ENCODE data around the gene NQO1.
A peak's percentile ranks its signal among the peaks of the same experiment; 100 is the strongest.

DNA sequence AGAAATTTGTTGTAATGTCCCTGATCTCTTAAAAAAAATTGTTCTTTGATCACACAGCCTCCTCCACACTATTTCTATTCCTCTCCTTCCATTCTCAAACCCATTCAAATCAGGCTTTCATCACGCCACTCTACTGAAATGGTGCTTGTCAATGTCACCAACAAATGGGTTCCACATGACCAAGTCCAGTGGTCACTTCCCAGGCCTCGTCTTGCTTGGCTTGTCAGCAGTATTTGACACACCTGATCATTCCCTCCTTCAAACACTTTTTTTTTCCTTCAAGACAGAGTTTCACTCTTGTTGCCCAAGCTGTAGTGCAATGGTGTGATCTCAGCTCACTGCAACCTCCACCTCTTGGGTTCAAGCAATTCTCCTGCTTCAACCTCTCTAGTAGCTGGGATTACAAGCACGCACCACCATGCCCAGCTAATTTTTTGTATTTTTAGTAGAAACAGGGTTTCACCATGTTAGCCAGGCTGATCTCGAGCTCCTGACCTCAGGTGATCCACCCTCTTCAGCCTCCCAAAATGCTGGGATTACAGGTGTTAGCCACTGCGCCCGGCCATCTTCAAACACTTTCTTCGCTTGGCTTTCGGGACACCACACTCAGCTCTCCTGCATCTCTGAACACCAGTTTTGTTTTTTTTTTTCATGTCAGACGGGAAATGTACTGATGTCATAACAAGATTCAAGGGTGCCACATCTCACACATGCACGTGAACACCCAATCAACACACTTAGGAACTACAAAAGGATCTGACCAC is 18.3 kb downstream of the NQO1 start:
- TF ChIP-seq MXI1 (IDR thresholded peaks at IDR 0.05; ENCODE audit: borderline replicate concordance, low read depth, low read length) (no peak), SP5 (CRISPR knock-in tag; IDR thresholded peaks at IDR 0.05; ENCODE audit: borderline replicate concordance, low read depth) (no peak), POLR2AphosphoS5 (IDR thresholded peaks at IDR 0.05; ENCODE audit: low read depth, low read length) (peak; percentile 7; the same call in 1 of the 2 replicates), ZNF546 (CRISPR knock-in tag; conservative IDR thresholded peaks at IDR 0.05) (no peak), ZBTB1 (CRISPR knock-in tag; IDR thresholded peaks at IDR 0.05; ENCODE audit: borderline replicate concordance) (no peak), SMAD1 (CRISPR knock-in tag; IDR thresholded peaks at IDR 0.05; ENCODE audit: borderline replicate concordance, low read depth) (no peak), EZH2 (conservative IDR thresholded peaks at IDR 0.05; ENCODE audit: low read depth, low read length) (no peak)
- TF ChIP-seq, protein P1, sequence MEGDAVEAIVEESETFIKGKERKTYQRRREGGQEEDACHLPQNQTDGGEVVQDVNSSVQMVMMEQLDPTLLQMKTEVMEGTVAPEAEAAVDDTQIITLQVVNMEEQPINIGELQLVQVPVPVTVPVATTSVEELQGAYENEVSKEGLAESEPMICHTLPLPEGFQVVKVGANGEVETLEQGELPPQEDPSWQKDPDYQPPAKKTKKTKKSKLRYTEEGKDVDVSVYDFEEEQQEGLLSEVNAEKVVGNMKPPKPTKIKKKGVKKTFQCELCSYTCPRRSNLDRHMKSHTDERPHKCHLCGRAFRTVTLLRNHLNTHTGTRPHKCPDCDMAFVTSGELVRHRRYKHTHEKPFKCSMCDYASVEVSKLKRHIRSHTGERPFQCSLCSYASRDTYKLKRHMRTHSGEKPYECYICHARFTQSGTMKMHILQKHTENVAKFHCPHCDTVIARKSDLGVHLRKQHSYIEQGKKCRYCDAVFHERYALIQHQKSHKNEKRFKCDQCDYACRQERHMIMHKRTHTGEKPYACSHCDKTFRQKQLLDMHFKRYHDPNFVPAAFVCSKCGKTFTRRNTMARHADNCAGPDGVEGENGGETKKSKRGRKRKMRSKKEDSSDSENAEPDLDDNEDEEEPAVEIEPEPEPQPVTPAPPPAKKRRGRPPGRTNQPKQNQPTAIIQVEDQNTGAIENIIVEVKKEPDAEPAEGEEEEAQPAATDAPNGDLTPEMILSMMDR (CRISPR knock-in tag; IDR thresholded peaks at IDR 0.05) = no peak
- TF ChIP-seq, protein P2, sequence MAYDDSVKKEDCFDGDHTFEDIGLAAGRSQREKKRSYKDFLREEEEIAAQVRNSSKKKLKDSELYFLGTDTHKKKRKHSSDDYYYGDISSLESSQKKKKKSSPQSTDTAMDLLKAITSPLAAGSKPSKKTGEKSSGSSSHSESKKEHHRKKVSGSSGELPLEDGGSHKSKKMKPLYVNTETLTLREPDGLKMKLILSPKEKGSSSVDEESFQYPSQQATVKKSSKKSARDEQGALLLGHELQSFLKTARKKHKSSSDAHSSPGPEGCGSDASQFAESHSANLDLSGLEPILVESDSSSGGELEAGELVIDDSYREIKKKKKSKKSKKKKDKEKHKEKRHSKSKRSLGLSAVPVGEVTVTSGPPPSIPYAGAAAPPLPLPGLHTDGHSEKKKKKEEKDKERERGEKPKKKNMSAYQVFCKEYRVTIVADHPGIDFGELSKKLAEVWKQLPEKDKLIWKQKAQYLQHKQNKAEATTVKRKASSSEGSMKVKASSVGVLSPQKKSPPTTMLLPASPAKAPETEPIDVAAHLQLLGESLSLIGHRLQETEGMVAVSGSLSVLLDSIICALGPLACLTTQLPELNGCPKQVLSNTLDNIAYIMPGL (CRISPR knock-in tag; IDR thresholded peaks at IDR 0.05; ENCODE audit: borderline replicate concordance in 1 of 2, low read depth in 1 of 2) = no peak

Measured in HepG2 (cell line).